HG03565 (cell line): ENCODE data around the gene PHF12.
"Not testable (repeated sequence)": the region's sequence is repeated elsewhere in the genome, so short reads cannot be mapped to it uniquely, and the experiment has no call there.

Source experiments
- ATAC-seq: cut with Tn5 transposase; IDR thresholded peaks from one replicate; pipeline ENCODE4 v1.9.1; 2021; ENCODE audit warnings: mild to moderate bottlenecking, moderate library complexity; ENCODE audit not compliant: unreplicated experiment

The PHF12 gene

DNA sequence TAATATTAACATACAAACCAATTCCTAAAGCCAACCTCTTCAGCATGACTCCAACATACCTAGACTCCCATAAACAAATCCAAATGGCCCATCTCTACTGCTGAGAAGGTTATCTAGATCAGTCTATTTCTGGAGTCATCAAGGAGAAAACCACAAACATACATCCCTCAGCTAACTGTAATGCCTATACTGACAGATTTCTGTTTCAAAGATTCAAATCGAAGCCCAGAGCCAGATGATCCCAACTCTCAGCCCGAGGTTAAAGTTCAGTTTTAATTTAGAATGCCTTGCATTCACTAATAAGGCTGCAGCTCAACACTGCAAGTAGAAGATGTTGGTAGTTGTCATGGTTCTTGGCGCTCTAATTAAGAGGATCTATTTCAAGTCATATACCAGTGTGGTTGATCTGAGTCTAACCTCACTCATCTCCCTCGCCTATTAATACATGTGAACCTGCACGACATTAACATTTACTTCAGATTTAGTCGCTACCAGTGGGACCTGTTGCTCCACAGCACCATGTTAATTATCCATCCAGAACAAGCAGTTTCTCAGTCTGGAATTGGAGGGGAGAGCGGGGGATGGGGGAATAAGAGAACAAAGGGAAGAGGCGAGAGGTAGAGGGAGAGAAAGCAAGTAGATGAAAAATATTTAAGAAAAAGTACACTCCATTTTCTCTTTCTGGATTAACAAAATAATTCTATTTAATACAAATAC lies 15.4 kb downstream of the PHF12 start:
- no peak for ATAC-seq

DNA sequence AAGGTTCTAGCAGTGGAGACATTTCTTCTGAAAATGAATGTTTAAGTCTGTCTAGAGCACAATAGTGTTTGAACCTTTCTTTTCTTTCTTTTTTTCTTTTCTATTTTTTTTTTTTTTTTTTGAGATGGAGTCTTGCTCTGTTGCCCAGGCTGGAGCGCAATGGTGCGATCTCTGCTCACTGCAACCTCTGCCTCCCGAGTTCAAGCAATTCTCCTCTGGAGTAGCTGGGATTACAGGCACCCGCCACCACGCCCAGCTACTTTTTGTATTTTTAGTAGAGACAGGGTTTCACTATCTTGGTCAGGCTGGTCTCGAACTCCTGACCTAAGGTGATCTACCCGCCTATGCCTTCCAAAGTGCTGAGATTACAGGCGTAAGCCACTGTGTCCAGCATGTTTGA lies 16.8 kb downstream of the PHF12 start:
- ATAC-seq, result not testable (repeated sequence)

DNA sequence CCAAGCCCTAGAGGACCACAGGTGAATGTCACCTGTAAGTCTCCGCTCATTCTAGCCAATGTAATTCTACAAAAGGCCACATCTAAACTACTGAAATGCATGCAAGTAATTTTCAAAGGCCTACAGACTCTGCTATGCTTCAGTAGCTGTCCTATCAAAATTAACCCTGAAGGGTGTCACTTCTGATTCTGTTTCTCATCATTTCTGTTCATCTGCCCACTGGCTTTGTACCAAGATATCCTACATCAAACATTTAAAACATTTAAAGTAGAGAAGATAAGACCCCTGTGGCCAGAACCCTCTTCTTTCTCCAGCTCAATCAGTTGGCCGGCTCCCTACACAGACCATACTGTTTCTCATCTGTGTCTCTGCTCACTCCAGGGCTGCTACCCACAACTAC lies 21.5 kb downstream of the PHF12 start:
- no peak for ATAC-seq

DNA sequence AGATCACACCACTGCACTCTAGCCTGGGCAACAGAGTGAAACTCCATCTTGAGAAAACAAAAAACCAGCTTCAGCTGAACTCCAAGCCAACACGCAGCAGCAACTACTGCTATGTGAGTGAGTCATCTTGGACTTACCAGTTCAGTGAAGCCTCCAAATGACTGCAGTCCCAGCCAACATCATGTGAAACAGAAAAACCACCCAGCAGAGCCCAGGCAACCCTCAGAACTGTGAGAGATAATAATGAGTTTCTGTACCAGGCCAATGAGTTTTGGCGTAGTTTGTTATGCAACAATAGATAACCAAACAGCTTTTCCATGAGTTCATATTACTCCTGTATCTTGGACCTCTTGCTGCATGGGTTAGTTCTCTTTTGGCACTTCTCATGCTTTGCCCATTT lies 23.3 kb downstream of the PHF12 start:
- no peak for ATAC-seq

DNA sequence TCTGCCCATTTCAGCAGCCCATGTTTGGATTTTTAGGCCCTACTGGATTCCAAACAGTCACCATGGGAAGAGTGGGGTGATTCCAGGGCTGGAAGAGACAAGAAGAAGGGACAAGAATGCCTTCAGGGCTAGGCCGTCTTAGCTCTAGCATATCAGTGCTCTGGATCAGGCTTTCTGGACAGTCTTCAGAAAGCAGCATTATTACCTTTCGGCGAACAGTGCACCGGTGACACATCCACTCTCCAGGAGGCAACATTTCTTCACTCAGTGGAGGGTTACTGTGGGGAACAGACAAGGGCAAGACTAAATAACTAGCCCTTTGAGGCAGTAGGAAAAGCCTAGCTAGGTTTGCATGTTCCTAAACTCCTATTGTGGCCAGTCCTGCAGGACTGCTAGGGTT lies 24.5 kb downstream of the PHF12 start:
- ATAC-seq, result no peak

DNA sequence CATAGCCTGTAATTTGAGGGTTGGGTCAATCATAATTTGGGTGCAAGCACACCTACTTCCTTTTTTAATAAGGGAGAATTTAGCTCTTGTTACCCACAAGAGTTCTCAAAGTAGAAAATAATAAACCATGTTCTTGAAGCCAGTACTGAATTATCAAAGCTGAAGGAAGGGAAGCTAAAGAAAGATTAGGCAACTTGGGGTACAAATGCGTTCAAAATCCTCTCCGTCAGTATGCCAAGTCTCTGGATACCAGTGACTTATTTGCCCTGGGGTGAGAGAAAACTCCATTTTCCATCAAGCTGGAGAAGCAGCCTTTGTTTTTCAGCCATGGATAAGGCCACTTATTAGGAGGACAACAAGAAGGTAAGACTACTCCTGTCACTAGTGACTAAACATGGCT lies 25.0 kb downstream of the PHF12 start:
- no peak for ATAC-seq

DNA sequence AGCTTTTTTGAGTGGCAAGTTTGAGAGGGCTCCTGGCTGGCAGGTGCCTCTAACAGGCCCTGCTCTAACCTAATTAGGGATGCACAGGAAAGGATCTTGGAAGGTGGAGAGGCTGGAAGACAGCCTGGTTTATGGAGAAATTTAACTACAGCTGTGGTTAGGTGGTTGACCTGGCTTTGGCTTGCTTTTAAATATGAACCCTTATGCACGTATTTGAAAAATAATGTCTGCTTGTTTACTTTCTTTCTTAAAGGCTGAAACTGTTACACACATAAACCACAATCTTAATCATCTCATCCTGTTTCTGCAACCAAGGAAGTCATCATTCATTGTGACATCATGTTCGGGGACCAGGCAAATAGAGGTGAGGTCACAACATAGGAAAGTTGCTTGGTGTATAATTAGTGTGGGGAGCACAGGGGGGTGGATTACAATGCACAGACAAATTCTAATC lies 25.4 kb downstream of the PHF12 start:
- ATAC-seq, result no peak

DNA sequence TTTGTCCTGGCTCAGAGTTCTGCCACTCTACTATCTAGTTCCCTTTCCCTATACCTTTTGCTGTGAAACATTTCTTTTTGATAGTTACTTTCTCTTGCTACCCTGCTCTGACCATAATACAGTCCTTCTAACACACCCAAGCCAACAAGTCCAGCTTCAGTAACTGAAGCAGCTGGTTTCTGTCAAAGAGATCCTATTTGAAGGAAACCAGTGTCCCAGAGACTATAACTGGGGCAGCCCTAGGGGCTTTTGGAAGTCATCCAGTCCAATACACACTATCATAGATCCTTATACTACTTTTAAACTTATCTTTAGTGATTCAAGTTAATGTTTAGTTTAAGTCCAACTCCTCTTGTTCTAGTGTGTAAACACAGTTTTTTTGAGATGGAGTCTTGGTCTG lies 31.1 kb downstream of the PHF12 start:
- ATAC-seq, result no peak

DNA sequence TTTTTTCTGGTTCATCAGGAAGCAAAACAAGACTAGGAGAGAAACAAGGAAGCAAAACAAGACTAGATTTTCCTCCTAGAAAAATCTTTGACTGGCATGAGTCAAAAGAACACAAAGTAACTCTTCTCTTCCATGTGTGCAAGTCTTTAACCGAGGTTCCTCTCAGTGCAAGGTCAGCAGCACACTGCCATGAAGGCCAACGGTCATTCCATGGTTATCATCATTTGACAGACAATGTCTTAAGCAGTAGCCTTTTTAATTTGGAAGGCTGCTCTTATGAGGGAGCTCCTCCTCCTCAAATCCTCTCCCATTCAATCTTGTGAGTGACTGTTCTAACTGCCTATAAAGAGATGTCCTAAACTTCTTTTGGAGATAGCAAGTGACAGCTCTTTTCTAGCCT lies 33.0 kb downstream of the PHF12 start:
- ATAC-seq, result no peak

DNA sequence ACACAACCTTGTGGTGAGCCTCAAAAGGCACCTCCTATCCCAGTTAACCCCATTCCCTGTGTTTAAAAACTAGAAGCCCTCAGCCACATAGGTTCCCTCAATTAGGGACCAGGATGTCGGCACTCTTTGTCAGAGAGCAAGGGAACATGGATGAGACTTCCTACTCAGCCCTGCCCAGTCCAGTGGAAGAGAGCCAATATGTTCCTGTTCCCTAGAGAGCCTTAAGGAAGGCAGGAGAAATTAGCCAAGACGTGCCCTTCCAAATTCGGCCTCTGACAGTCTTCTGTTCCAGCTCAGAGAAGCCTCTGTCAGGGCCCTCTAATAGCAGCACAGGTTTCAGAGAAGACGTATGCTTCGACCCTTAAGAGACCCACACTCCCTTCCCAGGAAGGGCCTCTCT lies 33.9 kb downstream of the PHF12 start:
- no peak for ATAC-seq

DNA sequence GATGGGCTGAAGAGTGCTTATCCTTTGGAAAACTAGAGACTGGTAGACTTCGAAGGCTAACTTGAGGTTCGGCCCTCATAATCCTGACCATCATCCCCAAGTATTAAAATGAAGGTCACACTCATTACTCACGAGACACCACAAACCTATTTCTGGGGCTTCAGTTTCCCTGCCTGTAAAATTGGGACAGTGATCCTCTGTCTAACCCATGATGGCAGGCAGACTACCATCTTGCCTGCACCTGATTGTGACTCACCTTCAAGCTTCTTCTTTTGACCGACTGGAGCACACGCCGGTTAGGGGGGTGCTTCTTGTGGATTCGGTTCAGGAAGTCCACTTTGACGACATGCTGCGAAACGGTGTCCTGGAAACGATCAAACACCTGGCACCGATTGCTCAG lies 34.3 kb downstream of the PHF12 start:
- no peak for ATAC-seq

DNA sequence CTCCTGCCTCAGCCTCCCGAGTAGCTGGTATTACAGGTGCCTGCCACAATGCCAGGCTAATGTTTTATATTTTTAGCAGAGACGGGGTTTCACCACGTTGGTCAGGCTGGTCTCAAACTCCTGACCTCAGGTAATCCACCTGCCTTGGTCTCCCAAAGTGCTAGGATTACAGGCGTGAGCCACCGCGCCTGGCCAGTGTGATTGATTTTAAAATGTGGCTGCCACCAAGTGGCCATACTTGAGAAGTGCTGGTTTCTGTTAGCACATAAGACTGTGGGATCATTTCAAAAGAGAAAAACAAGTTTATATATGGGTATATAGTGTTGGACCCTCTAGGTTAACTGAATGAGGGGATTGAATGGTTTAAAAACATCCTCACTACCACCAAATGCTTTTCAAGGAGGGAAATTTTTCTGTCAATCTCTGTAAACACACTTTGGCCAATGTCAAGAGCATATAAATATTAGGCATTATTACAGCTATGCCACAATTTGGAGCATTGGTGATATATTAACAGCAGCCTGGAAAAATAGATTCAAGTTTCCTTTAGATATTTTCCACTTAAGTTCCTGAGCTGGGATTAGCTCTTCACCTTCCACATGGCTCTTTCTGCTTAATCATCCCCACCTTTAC lies 34.9 kb downstream of the PHF12 start:
- ATAC-seq, result no peak

DNA sequence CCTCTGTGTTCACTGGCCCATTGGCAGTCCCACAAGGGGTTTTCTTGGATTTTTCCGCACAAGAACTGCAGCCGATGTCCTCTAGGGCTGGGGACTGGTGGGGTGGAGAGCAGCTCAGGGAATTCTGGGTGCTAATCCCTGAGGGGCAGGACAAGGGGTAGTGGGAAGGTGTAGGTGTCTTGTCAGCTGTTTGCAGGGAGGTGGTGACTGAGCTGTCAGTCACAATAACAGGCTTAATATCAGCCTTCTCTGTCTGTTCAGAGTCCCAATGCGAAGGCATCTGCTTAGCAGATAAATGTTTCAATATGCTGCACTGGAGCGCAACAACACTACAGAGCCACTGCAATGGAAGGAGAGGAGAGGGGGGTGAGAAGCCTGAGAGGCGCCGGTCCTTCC lies 38.4 kb downstream of the PHF12 start:
- ATAC-seq, result no peak

DNA sequence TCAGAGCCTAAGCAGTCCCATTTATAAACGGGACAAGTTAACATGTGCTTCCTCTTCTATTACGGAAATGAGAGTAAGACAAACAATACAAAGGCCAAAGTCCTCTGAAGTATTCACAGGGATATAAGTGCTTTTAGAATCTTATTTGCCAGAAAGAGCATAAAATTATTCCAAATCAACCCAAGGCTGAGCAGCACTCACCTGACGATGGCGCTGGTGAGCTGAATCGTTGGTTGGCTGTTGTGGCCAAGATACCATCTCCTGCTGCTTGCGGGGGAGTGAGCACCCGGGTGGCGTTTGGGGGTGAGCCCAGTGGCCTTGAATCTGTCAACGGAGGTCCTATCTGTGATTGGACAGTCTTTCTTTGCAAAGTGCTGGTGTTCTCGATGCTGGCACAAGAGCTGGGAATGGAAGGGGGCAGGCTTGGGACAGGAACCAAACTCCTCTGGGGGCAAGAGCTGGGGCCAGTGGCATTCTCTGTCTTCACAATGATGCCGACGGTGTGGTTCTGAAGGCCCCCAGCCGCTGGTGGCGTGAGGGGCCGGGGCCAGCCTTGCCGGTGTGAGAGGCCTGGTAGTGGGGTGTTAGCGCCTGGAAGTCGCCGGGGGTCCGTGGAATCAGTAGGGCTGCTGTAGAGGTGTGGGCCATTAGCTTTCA lies 38.9 kb downstream of the PHF12 start:
- no peak for ATAC-seq

DNA sequence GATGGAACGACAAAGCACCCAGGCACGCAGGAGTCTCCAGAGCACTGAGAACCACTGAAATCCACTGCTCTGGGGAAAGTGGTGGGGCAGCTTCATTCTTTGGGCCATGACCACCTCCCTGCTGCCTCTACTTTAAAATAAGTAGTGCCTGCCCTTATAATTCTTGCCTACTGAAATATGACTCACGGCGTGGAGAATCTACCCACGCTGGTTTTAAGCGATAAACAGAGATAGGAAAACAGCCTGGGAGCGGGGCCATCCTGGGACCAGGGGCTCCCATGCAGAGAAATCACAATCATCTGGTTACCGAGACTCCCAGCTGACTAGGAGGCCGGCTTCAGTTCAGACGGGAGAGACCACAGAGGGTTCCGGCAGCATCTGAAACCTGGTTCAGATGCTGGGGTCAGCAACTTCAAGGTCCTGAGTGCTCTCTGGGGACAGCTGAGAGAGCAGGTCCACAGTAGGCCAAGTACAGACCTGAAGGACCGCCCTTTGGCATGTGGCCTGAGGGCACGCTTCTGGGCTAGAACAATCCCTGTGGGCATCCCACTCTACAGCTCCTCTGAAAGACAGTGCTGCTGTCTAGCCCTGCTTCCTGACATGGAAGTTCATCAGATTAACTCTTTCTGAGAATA lies 39.8 kb downstream of the PHF12 start:
- no peak for ATAC-seq

DNA sequence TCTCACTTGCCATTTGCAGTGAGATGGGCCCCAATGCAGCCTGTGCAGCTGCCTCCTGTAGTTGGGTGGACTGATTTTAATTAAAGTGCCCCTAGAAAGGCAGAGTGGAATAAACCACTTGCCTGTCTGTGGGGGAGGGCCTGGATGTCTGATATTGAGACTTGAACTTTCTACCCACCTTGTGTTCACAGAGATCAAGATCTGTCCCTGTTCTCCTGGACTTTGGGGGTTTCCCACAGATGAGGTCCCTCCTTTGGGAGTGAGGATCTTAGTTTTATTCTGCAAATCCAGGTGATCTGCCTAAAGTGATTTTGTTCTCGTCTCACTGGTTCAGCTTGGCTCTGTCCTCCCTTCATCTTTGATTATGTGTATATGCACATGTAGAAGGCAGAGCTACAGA lies 40.8 kb downstream of the PHF12 start:
- ATAC-seq, result no peak

DNA sequence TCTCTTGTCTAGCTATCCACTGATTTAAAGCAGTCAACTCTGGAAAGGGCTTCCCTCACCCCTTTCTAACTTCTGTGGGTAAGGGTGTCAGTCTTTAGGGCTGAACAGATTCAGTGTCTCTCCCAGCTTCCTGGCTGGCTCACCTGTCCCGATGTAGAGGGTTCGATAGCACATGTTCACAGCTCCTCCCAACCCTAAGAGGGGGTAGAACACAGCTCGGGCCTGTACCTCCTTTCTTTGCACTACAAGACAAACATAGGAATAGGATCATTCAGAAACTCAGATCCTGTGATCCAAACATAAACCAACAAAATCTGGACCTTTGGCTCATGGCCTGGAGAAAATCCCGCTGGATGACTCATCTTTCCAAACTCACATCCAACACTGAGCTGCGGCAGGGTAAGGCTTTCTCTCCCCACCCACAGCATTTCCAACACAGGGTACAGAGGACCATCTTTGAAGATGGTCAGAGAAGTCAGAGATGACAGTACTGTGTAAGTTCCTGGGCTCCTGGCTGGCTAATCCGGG lies 42.6 kb downstream of the PHF12 start:
- no peak for ATAC-seq

DNA sequence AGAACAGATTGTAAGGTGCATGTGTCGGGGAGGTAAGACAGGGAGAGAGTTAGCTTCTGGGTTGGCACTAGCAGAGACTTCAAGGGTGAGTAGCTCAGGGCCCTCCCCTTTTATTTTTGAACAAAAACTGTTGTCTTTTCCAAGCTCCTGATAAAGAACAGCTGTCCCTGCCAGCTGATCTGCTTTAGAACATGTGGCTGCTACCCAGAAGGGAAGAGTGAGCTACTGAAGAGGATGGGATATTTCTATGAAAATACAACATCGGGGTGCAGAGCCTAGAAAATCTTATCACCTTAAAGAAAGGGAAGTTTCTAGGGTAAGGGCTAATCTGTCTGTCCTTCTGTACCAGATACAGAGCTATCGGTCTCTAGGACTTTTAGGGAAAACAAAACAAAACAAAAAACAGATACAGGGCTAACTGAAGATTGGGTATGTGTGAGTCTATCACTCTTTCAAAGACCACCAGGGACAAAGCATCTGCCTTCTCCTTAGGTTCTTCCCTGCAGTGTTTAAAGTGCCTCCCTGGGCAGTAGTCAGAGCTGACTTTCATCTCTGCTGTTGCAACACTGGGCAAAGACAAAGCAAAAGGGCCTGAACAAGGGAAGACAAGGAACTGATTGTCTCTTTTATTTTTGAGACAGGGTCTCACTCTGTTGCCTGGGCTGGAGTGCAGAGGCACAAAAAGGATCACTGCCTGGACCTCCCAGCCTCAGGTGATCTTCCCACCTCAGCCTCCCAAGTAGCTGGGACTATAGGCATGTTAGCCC lies 43.4 kb downstream of the PHF12 start:
- ATAC-seq, result no peak

DNA sequence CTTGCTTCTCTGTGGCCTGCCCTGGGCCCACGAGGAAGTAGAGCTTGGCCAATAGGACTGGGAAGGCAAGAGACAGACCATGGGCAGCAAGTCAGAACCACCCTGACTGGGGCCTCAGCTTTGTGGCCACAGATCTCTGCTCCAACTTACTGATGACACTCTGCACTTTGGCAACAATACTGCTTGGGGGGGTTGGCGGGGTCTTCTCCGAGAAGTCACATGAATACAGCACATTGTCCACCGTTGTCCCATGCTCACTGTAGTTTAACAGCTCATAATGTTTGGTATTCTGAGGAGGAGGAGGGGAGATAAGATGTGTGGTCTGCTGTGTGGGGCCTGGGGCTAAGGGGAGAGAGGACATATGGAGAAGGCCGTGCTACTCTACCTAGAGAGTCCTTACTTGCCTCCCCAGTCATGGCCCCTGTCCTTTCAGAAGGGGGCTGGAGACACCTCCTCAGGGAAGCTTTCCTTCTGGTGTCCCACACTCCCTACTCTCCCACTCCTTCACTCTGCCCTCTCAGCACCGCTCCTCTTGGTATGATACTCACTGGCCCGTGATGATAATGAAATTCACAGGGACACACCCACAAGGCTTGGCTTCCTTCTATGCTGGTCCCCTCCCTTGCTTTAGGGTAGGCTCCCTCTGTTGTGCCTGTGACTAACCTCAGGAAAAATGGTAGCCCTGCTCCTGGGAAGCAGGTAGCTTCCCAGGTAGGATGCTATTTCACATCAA lies 44.4 kb downstream of the PHF12 start:
- no peak for ATAC-seq

DNA sequence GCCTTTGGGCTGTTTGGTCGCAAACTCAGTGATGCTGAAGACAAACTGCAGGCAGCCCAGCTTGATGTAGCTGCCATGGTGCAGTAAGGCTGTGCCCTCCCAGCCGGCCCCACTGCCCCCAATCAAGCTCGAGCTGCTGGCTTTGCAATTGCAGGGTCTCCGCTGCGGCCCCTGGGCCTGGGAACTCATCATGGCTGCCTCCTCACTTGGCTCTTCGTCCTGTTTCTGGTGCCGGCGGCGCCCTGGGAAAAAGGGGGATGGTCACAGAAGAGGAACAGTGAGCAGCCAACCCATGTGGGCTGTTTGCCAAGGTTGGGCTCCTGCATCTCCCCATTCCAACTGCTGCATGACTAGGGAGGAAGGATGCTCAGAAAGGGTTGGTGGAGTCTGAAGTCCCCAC lies 45.0 kb downstream of the PHF12 start:
- no peak for ATAC-seq
